MM.1S (cell line): ENCODE data around the gene ARSA.

Experiments used
- DNase-seq: peaks from one replicate; pipeline ENCODE4 v3.0.0-alpha.2; 2015
- H2AFZ ChIP-seq: fragments of 300-600 bp; sonication (generic); 2 replicates; pipeline ENCODE4 v1.6.0; 2016; ENCODE audit warnings: antibody characterized with exemption, low read length
- H3F3A ChIP-seq: fragments of 300-600 bp; sonication (generic); 2 replicates; pipeline ENCODE4 v1.6.1; 2016; ENCODE audit warnings: mild to moderate bottlenecking, antibody characterized with exemption, low read length, moderate library complexity, mixed read lengths; ENCODE audit not compliant: insufficient read depth
- H3K27ac ChIP-seq: fragments of 300-600 bp; sonication (generic); 2 replicates; pipeline ENCODE4 v1.5.1; 2016; ENCODE audit warnings: mild to moderate bottlenecking, low read length
- H3K27me3 ChIP-seq: fragments of 300-600 bp; sonication (generic); replicated peaks from 2 replicates; pipeline ENCODE4 v1.6.0; 2016; ENCODE audit warnings: low read length; ENCODE audit not compliant: insufficient read depth
- H3K36me3 ChIP-seq: fragments of 300-600 bp; sonication (generic); replicated peaks from 2 replicates; pipeline ENCODE4 v1.6.1; 2016; ENCODE audit warnings: mild to moderate bottlenecking, low read length, mixed read lengths; ENCODE audit not compliant: insufficient read depth
- H3K4me1 ChIP-seq: fragments of 300-600 bp; sonication (generic); 2 replicates; pipeline ENCODE4 v1.6.1; 2016; ENCODE audit warnings: low read length, mixed read lengths
- H3K4me2 ChIP-seq: fragments of 300-600 bp; sonication (generic); 2 replicates; pipeline ENCODE4 v1.6.0; 2016; ENCODE audit warnings: low read depth, low read length
- H3K4me3 ChIP-seq: fragments of 300-600 bp; sonication (generic); 2 replicates; pipeline ENCODE4 v1.5.1; 2016; ENCODE audit warnings: low read length, mixed read lengths
- H3K79me2 ChIP-seq: fragments of 300-600 bp; sonication (generic); 2 replicates; pipeline ENCODE4 v1.6.1; 2016; ENCODE audit warnings: mixed run types, low read length, mixed read lengths
- H3K9ac ChIP-seq: fragments of 300-600 bp; sonication (generic); 2 replicates; pipeline ENCODE4 v1.6.1; 2016; ENCODE audit warnings: low read length, mixed read lengths
- H3K9me2 ChIP-seq: fragments of 300-600 bp; sonication (generic); replicated peaks from 2 replicates; pipeline ENCODE4 v1.6.1; 2016; ENCODE audit warnings: mild to moderate bottlenecking, low read length, mixed read lengths; ENCODE audit not compliant: insufficient read depth
- H3K9me3 ChIP-seq: fragments of 300-600 bp; sonication (generic); replicated peaks from 2 replicates; pipeline ENCODE4 v1.6.1; 2016; ENCODE audit warnings: mild to moderate bottlenecking, low read length, mixed read lengths; ENCODE audit not compliant: insufficient read depth
- H4K20me1 ChIP-seq: fragments of 300-600 bp; sonication (generic); 2 replicates; pipeline ENCODE4 v1.6.1; 2016; ENCODE audit warnings: mild to moderate bottlenecking, low read length, moderate library complexity, mixed read lengths; ENCODE audit not compliant: insufficient read depth
- EZH2 ChIP-seq: fragments of 300-600 bp; sonication (generic); optimal IDR thresholded peaks from 2 replicates; pipeline ENCODE3; 2017; ENCODE audit warnings: low read depth, mild to moderate bottlenecking, antibody characterized with exemption, low read length, mixed read lengths
- EZH2phosphoT487 ChIP-seq: fragments of 300-600 bp; sonication (generic); IDR thresholded peaks from 2 replicates; pipeline ENCODE4 v1.6.1; 2018; ENCODE audit warnings: antibody characterized with exemption, low read length
- TF ChIP-seq, protein P1 (sequence below): fragments of 300-600 bp; sonication (generic); IDR thresholded peaks from 2 replicates; pipeline ENCODE4 v1.5.1; 2016; ENCODE audit warnings: antibody characterized with exemption, low read length, mixed read lengths

Gene ARSA

DNA sequence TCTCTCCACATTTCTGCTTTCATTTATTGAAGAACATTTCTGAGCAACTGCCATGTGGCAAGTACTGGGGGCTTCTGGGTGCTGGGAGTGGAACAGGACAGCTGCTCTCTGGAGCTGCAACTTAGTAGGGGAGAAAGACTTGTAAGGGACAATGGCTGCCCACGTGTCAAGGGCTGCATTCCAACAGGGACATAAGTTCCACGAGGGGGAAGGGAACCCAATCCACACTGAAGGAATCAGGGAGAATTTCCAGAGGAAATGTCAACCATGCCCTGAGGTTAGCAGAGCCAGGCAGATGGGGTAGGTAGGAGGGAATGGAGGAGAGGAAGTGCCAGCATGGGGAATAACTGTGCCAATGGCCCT lies 25.6 kb downstream of the ARSA start:
- TF ChIP-seq EZH2phosphoT487 (no peak), EZH2 (no peak)
- TF ChIP-seq, protein P1, sequence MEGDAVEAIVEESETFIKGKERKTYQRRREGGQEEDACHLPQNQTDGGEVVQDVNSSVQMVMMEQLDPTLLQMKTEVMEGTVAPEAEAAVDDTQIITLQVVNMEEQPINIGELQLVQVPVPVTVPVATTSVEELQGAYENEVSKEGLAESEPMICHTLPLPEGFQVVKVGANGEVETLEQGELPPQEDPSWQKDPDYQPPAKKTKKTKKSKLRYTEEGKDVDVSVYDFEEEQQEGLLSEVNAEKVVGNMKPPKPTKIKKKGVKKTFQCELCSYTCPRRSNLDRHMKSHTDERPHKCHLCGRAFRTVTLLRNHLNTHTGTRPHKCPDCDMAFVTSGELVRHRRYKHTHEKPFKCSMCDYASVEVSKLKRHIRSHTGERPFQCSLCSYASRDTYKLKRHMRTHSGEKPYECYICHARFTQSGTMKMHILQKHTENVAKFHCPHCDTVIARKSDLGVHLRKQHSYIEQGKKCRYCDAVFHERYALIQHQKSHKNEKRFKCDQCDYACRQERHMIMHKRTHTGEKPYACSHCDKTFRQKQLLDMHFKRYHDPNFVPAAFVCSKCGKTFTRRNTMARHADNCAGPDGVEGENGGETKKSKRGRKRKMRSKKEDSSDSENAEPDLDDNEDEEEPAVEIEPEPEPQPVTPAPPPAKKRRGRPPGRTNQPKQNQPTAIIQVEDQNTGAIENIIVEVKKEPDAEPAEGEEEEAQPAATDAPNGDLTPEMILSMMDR, result no peak
- Histone ChIP-seq H3K9me2 (no peaks in the 10 kb centered on the region), H3K79me2 (no peaks in the 10 kb centered on the region), H3K36me3 (no peaks in the 10 kb centered on the region), H3K4me3 (no peak overlapping the region), H3K27ac (no peak overlapping the region), H3F3A (no peaks in the 10 kb centered on the region), H3K4me1 (no peaks in the 10 kb centered on the region), H3K4me2 (no peak overlapping the region), H4K20me1 (no peaks in the 10 kb centered on the region), H3K9me3 (no peaks in the 10 kb centered on the region), H3K9ac (no peak overlapping the region), H3K27me3 (peaks cover 84% of the 10 kb centered on the region), H2AFZ (no peak overlapping the region)
- DNase-seq, result no peak

DNA sequence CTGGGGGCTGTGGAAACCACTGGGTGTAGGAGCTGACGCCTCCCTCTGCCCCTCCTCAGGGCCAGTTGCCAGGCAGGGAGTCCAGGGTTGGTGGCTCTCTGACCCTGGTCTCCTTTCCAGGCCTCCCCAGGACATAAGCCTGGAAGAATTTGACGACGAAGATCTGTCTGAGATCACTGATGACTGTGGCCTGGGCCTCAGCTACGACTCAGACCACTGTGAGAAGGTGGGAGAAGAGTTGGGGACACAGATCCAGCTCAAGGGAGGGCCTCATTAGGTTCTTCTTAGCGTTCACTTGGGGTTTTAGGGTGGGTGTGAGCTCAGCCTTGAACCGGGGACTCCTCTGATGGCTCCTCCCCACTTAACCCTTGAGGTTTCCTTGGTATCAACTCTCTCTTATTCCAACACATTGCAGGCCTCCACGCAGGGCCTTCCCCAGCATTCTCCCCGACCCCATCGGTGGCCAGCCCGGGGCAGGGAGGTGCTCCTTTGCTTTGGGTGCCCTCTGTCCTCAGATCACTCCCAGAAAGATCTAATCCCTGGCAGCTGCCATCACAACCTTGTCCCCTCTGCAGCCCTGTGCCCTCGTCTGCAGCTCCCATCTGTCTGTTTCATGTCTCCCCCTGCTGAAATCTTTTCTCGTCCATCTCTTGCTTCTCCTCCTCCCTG lies 26.1 kb downstream of the ARSA start:
- Histone ChIP-seq H3K4me3 (no peak overlapping the region), H3K4me2 (no peak overlapping the region)
- DNase-seq, result no peak

DNA sequence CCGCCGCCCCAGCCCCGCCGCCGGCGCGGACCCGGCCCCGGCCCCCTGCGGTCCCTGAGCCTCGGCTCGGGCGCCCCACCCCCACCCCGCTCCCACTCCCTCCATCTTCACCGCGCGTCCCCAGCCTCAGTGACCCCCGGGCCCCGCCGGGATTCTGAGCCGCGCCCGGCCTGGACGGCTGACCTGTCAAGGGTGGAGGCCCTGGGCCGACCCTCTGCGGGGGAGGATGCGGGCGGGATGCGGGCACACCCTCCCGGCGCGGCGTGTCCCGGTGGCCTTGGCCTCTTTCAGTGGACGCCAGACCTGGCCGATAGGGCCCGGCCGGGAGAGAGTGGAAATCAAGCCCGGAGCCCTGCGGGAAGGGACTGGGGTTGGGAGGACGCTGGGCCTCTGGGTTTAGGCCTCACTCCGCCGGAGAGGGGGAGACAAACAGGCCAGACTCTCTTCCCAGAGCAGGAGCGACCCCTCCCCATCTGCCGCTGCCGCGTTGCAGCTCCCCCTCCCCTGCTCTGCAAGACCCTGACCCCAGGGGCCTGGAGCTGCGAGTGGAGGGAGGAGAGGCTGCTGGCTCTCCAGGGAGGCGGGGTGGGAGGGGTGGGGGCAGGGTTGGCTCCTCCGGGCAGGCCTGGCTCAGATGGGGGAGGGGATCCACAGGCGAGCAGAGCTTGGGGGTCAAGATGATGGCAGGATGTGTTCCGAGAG lies 26.8 kb downstream of the ARSA start:
- no peak overlapping the region for H3K27ac ChIP-seq
- no peaks in the 10 kb centered on the region for H4K20me1 ChIP-seq
- no peaks in the 10 kb centered on the region for H3K79me2 ChIP-seq
- no peak for DNase-seq
- H3F3A ChIP-seq, result no peaks in the 10 kb centered on the region
- no peak overlapping the region for H3K4me2 ChIP-seq
- H3K9me3 ChIP-seq, result no peaks in the 10 kb centered on the region
- no peaks in the 10 kb centered on the region for H3K9me2 ChIP-seq
- no peak overlapping the region for H3K9ac ChIP-seq
- H3K27me3 ChIP-seq, result peaks cover 84% of the 10 kb centered on the region
- no peaks in the 10 kb centered on the region for H3K36me3 ChIP-seq
- no peaks in the 10 kb centered on the region for H3K4me1 ChIP-seq
- no peak for TF ChIP-seq EZH2
- no peak for TF ChIP-seq EZH2phosphoT487
- TF ChIP-seq, protein P1, result no peak
- no peak overlapping the region for H2AFZ ChIP-seq
- no peak overlapping the region for H3K4me3 ChIP-seq

More for the DNA sequence above, 26.1 kb downstream of the ARSA start:
- no peaks in the 10 kb centered on the region for H3K9me3 ChIP-seq
- H3K36me3 ChIP-seq, result no peaks in the 10 kb centered on the region
- H3K4me1 ChIP-seq, result no peaks in the 10 kb centered on the region
- no peaks in the 10 kb centered on the region for H3K79me2 ChIP-seq
- peaks cover 84% of the 10 kb centered on the region for H3K27me3 ChIP-seq
- H3F3A ChIP-seq, result no peaks in the 10 kb centered on the region
- TF ChIP-seq EZH2phosphoT487 (no peak), EZH2 (no peak)
- TF ChIP-seq, protein P1, result no peak
- no peaks in the 10 kb centered on the region for H3K9me2 ChIP-seq
- no peak overlapping the region for H2AFZ ChIP-seq
- H3K27ac ChIP-seq, result no peak overlapping the region
- H4K20me1 ChIP-seq, result no peaks in the 10 kb centered on the region
- no peak overlapping the region for H3K9ac ChIP-seq
